CD4-positive, alpha-beta T cell (primary cell): ENCODE results near the gene ENPP5. TPM values are rescaled to one million over a fixed set of nuclear protein-coding genes. Genes with fewer than 3 reads are reported as not detected.
A peak's percentile ranks its signal among the peaks of the same experiment; 100 is the strongest.

Source experiments
- ATAC-seq: fragments of 200-7000 bp; cut with Tn5 transposase; one replicate; pipeline ENCODE4 v1.10.0; 2022; ENCODE audit warnings: mild to moderate bottlenecking; ENCODE audit not compliant: poor library complexity
- CTCF ChIA-PET: fragments of 350-600 bp; sonication (Branson Sonifier 250); formaldehyde crosslinking; loops from one replicate; lab custom pipeline; 2021; ENCODE audit warnings: antibody characterized with exemption, inconsistent platforms; lab: Charles Lee
- POLR2A ChIA-PET: fragments of 350-600 bp; sonication (Branson Sonifier 250); formaldehyde crosslinking; loops from one replicate; lab custom pipeline; 2021; ENCODE audit warnings: antibody characterized with exemption, inconsistent platforms; lab: Charles Lee
- DNase-seq, 14 experiments: peaks; one replicate each; pipeline ENCODE4 v3.0.0-alpha.2; 2013 to 2020; ENCODE audit warnings: mixed read lengths in 2 of 14
- H3K27ac ChIP-seq, 2 donors: one replicate each; pipeline versions ENCODE4 v1.5.1 to v1.7.0; 2013; ENCODE audit warnings: low read length in 2 of 2, low read depth in 1 of 2, mild to moderate bottlenecking in 1 of 2
- H3K27me3 ChIP-seq, 2 experiments: 1 replicate in 1 of 2; 2 replicates in 1 of 2; pipeline versions ENCODE4 v1.6.1 to v1.7.0; 2013; ENCODE audit warnings: low read length in 2 of 2, control low read depth in 1 of 2, mild to moderate bottlenecking in 1 of 2, moderate library complexity in 1 of 2; ENCODE audit not compliant: insufficient read depth in 2 of 2, control insufficient read depth in 1 of 2
- H3K36me3 ChIP-seq: one replicate; pipeline ENCODE4 v1.6.1; 2013; ENCODE audit warnings: low read length, control low read depth; ENCODE audit not compliant: insufficient read depth
- H3K4me1 ChIP-seq: one replicate; pipeline ENCODE4 v1.6.1; 2013; ENCODE audit warnings: low read length, control low read depth; ENCODE audit not compliant: insufficient read depth
- H3K4me3 ChIP-seq: one replicate; pipeline ENCODE4 v1.5.1; 2013; ENCODE audit warnings: mild to moderate bottlenecking, low read length, moderate library complexity
- H3K9me3 ChIP-seq, 2 experiments: 1 replicate in 1 of 2; 2 replicates in 1 of 2; pipeline versions ENCODE4 v1.6.1 to v1.7.0; 2013; ENCODE audit warnings: low read length in 2 of 2, mild to moderate bottlenecking in 2 of 2, control low read depth in 1 of 2, moderate library complexity in 1 of 2; ENCODE audit not compliant: control insufficient read depth in 1 of 2, insufficient read depth in 1 of 2
- H3K27ac Mint-ChIP-seq: one replicate; pipeline ENCODE4 v1.8.0; 2020; ENCODE audit warnings: mixed read lengths
- H3K27me3 Mint-ChIP-seq: one replicate; pipeline ENCODE4 v1.8.0; 2021; ENCODE audit warnings: mixed read lengths
- H3K36me3 Mint-ChIP-seq: one replicate; pipeline ENCODE4 v1.8.0; 2021; ENCODE audit warnings: low read depth, mixed read lengths
- H3K4me1 Mint-ChIP-seq: one replicate; pipeline ENCODE4 v1.8.0; 2021; ENCODE audit warnings: low read depth, mixed read lengths
- H3K4me3 Mint-ChIP-seq: one replicate; pipeline ENCODE4 v1.8.0; 2020; ENCODE audit warnings: mild to moderate bottlenecking, mixed read lengths
- H3K9me3 Mint-ChIP-seq: one replicate; pipeline ENCODE4 v1.8.0; 2020; ENCODE audit warnings: mixed read lengths
- CTCF ChIP-seq: fragments of 200-600 bp; IDR thresholded peaks from one replicate; pipeline ENCODE4 v1.8.0; 2022; ENCODE audit warnings: antibody characterized with exemption, mild to moderate bottlenecking
- intact Hi-C, 2 experiments: fragments of 100-400 bp; cut with DNase I in 1 of 2; cut with micrococcal nuclease in 1 of 2; formaldehyde crosslinking; loops; one replicate each; pipeline versions ENCODE4 v1.15.1 to v1.9.0; 2023 to 2025; cut with DNase I, micrococcal nuclease
- total RNA-seq, 174 experiments: library from RNA in 2 of 174; stranded (reverse) in 2 of 174; gene quantifications; one replicate each; pipeline ENCODE4 v1.2.3 and lab custom pipeline; 2021 to 2026

Gene ENPP5
- total RNA-seq, 2 experiments from 2014 or later: 0.11 to 0.19 TPM

DNA sequence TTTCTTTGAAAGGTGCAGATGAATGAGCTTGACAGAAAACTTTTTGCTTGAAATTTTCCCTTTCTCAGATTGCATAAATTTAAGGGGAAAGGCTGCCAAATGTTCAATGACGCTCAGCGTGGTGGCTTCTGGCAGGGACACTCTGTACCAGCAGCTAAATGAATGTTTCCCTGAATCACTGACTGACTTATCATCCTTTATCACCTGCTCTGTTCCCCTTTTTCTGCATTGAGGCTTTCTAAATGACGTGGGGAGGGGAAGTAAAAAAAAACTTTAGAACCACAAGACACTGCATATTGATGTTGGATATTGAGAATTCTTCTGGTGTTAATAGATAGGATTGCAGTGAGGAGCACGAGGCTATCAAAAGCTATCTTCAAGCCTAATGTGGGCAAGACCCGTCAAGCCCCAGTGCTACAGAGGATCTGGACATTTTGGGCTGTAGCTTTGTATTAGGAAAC is 46.9 kb upstream of the ENPP5 start:
- ATAC-seq (no peak), DNase-seq (peak in 2 of 14 experiments; percentile 13 to 17)
- POLR2A ChIA-PET: no interaction called here
- no peak for TF ChIP-seq CTCF
- Histone ChIP-seq H3K36me3 (no peaks in the 10 kb centered on the region), H3K4me3 (no peak overlapping the region), H3K27ac (no peak overlapping the region), H3K9me3 (no peaks in the 10 kb centered on the region), H3K27me3 (no peaks in the 10 kb centered on the region), H3K4me1 (no peaks in the 10 kb centered on the region)
- Mint-ChIP-seq H3K27me3 (no peaks in the 10 kb centered on the region), H3K27ac (no peak overlapping the region), H3K4me3 (no peak overlapping the region), H3K9me3 (no peaks in the 10 kb centered on the region), H3K4me1 (no peaks in the 10 kb centered on the region), H3K36me3 (no peaks in the 10 kb centered on the region)
- CTCF ChIA-PET: no interaction called here
- intact Hi-C loops: no loop called here

DNA sequence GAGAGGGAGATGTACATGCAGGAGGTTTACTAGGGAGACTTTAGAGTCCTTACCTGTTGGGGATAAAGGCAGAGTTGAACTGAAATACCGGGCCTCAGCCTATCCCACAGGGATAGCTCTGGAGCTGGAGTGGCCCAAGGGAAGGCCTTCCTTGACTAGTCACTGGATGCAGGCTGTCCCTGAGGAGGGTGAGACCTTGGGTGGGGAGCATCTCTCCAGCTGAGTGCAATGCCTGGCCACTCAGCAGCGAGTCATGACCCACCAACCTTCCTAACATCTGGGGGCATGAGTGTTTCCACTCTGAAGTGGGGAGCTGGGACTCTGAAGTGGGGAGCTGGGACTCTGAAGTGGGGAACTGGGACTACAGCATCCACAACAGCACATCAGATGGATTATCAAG is 46.1 kb upstream of the ENPP5 start:
- no peak for ATAC-seq
- ChIA-PET CTCF (no interaction called here), POLR2A (no interaction called here)
- intact Hi-C loops: no loop called here
- Mint-ChIP-seq H3K9me3 (no peaks in the 10 kb centered on the region), H3K27ac (no peak overlapping the region), H3K27me3 (no peaks in the 10 kb centered on the region), H3K36me3 (no peaks in the 10 kb centered on the region), H3K4me1 (no peaks in the 10 kb centered on the region), H3K4me3 (no peak overlapping the region)
- no peaks in the 10 kb centered on the region for H3K36me3 ChIP-seq
- TF ChIP-seq CTCF: no peak
- H3K4me3 ChIP-seq: no peak overlapping the region
- no peak for DNase-seq
- H3K27ac ChIP-seq: no peak overlapping the region
- H3K27me3 ChIP-seq: no peaks in the 10 kb centered on the region
- H3K9me3 ChIP-seq: no peaks in the 10 kb centered on the region
- no peaks in the 10 kb centered on the region for H3K4me1 ChIP-seq

- H3K4me3 ChIP-seq: no peak overlapping the region
- no peak for TF ChIP-seq CTCF
- POLR2A ChIA-PET: no interaction called here
- no peaks in the 10 kb centered on the region for H3K4me1 Mint-ChIP-seq
- CTCF ChIA-PET: interaction anchor here (0.7 kb wide), 1 partner anchor 109 kb away, joined by 3 read pairs; no protein-coding TSS in a partner anchor
- no peaks in the 10 kb centered on the region for H3K27me3 Mint-ChIP-seq
- H3K9me3 Mint-ChIP-seq: no peaks in the 10 kb centered on the region
- H3K36me3 Mint-ChIP-seq: no peaks in the 10 kb centered on the region
- no peaks in the 10 kb centered on the region for H3K4me1 ChIP-seq
- ATAC-seq: no peak
- H3K27ac Mint-ChIP-seq: no peak overlapping the region
- intact Hi-C loops: no loop called here
- H3K27me3 ChIP-seq: no peaks in the 10 kb centered on the region
- no peaks in the 10 kb centered on the region for H3K36me3 ChIP-seq
- H3K9me3 ChIP-seq: no peaks in the 10 kb centered on the region
- DNase-seq: no peak
- no peak overlapping the region for H3K27ac ChIP-seq
- H3K4me3 Mint-ChIP-seq: no peak overlapping the region
These were observed 45.0 kb upstream of the ENPP5 start for GRCh38 chr6:46215777-46216176.
